Right renal pelvis (tissue), 4 donors: ENCODE data around the gene C9orf43. TPM values are rescaled to one million over a fixed set of nuclear protein-coding genes. Genes with fewer than 3 reads are reported as not detected.

Source experiments
- DNase-seq, 4 donors: peaks; one replicate each; pipeline ENCODE4 v3.0.0-alpha.2; 2013; ENCODE audit warnings: low read depth in 4 of 4, low spot score in 3 of 4, missing footprints in 1 of 4
- polyA plus RNA-seq, 4 donors: library from polyadenylated mRNA; unstranded; fragments of 120-200 nt; gene quantifications; one replicate each; pipeline ENCODE4 v1.2.1, GENCODE V29; 2013; ENCODE audit not compliant: insufficient read length in 4 of 4

C9orf43 gene
- polyA plus RNA-seq, 4 donors: 0.47 to 0.99 (median 0.81) TPM

DNA sequence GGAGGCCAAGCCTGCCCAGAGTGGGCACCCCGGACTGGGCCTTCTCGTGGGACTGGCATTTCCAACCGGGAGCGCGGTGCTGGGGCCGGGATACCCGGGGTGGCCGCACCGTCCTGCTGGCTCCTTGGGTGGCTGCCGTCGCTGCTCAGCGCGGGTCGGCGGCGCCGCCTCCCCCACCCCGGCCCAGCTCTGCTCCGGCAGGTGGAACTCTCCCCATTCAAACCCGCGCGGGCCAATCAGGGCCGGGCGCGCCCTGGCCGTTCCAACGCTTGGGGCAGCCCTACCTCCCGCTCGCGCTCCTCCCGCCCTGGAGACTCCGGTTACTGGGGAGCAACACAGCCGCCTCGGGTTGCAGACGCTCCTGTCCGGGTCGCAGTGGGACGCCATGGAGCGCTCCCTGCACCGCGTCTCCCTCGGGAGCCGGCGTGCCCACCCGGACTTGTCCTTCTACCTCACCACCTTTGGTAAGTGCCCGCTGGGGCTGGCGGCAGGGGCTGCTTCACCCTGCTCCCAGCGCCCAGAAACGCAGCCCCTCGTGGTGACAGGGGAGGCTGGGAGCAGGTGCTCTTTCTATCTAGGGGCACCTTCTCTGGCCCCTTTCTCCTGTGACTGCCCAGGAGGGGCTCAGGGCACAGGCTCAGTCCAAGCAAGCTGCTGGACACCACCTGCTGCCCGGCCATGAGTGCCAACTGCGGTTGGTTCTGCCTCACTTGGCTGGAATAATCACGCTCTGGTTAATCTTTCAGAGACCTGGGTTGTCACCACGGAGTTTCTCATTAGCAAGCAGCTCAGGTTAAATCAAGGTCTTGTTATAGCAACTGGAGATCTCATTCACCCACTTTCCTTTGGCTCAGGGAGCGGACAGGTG lies 53.1 kb downstream of the C9orf43 start, which contains the start of gene RGS3:
RGS3 (plus strand) TSS at position 310 of the 868 bp plus-strand sequence; CDS start at position 386, 76 bp downstream.
- DNase-seq: peak; percentile 35 to 64 (median 54)

DNA sequence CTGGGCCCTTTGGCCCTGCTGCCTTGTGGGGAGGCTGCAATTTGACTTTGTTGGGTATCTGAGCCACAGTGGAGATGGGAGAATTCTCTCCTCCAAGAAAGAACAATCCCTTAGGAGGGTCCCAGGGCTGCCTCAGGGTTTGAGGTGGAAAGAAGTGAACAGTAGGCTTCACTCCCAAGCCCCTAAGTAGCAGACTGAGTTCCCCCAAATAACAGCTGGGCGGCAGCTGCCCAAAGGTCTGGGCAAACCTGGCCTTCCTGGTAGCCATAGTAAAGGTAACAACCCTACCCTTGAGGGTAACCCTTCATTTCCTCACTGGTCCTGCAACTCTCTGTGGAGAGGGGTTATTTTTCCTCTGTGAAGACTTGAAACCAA lies 53.7 kb downstream of the C9orf43 start:
- no peak for DNase-seq

DNA sequence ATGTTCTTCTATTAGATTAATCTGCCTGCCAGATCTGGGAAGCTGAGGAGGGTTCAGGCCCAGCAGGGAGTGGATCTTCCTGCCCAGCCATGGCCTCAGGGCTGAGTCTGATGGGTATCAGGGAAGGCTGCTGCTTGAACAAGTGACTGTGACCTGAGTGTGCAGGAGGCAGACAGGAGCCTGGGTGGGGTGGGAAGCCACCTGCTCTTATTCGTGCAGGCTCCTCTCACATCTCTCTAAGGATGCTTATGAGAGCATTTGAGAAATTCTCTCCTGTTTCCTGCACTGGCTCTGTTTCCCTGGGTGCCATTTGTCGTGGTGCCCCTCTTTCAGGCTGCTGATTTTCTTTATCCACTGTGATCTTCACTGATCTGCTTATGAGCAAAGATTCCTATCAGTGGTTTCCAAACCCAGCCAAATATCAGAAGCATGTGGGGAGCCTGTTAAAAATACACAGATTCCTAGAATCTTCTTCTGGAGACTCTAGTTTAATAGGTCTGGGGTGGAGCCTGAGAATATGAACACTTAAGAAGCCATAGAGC lies 55.1 kb downstream of the C9orf43 start:
- no peak for DNase-seq

DNA sequence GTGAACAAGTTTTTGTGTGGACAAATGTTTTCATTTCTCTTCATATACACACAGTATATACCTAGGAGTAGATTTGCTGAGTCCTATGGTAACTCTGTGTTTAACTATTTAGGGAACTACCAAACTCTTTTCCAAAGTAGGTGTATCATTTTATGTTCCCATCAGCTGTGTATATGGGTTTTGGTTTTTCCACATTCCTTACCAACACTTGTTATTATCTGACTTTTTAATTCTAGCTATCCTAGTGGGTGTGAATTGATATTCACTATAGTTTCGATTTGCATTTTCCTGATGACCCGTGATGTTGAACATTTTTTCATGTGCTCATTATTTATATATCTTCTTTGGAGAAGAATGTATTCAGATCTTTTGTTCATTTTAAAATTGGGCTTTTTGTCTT lies 56.6 kb downstream of the C9orf43 start:
- no peak for DNase-seq

DNA sequence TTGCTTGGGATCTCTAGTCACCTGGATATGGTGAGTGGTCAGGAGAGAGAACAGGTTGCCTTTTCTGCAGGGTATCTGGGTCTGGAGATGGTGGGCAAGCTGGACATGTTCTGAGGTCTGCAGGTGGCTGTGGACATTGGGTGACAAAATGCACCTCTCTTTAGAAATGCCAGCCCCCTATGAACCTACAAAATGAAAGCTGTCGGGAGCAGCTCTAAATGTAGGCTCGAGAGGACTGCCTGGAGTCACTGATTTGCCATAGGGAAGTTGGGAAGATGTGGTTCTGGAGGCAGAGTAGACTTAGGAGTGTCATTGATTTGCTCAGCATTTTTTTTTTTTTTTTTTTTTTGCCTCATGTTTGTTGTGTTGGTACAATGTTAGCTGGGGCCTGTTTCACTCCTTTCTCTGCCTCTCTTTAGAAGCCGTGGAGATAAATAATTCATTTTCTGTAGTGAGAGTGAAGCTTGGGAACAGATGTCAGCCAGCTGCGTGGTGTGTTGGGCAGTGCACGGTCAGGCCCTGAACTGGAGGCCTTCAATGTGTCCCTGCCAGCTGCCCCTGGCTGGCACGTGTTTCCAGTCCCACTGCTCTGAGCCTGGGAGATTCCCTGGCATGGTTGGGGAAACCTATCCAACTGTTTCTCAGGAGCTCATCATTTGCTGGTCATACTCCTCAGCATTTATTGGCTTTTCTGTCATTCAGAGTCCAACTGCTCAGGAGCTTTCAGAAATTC lies 58.3 kb downstream of the C9orf43 start:
- no peak for DNase-seq

DNA sequence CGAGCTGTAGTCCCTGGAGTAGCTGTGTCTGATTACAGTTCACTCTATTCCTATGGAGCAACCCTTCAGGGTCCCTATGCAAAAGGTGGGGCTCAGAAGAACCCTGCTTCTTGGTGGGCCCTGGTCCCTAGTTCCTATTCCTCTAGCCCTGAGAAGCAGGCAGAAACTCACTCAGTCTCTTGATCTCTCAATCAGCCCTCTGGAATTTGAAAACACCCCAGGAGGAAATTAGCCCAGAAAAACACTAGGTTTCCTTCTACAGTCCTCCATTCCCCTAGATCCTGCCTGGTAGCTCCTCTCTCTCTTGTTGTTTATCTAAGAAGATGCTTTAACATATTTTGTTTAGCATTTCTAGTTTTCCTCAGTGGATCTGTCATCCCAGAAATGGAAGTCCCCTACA lies 60.6 kb downstream of the C9orf43 start:
- DNase-seq: no peak

DNA sequence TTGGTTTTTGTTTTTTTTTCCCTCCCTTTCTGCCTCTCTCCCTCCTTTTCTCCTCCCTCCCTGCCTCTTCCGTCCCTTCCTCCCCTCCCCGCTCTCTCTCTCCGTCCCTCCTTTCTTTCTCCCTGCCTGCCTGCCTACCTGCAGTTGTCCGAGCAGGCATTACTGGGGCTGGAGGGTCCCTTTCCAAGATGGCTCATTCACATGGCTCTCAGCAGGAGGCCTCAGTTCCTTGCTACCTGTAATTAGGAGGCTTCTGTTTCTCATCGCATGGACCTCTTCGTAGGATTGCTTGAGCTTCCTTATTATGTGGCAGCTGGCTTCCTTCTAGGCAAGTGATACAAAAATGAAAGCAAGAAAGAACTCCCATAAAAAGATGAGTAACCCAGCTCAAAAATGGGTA lies 61.0 kb downstream of the C9orf43 start:
- no peak for DNase-seq

DNA sequence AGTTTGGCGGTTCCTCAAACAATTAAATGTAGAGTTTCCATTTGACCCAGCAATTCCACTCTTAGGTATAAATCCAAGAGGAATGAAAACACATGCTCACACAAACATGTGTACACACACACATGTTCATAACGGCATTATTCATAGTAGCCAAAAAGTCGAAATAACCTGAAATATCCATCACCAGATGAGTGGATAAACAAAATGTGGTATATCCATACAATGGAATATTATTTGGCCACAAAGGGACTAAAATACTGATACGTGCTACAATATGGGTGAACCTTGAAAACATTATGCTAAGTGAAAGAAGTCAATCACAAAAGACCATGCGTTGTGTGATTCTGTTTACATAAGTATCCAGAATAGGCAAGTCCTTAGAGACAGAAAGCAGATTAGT lies 61.7 kb downstream of the C9orf43 start:
- no peak for DNase-seq

DNA sequence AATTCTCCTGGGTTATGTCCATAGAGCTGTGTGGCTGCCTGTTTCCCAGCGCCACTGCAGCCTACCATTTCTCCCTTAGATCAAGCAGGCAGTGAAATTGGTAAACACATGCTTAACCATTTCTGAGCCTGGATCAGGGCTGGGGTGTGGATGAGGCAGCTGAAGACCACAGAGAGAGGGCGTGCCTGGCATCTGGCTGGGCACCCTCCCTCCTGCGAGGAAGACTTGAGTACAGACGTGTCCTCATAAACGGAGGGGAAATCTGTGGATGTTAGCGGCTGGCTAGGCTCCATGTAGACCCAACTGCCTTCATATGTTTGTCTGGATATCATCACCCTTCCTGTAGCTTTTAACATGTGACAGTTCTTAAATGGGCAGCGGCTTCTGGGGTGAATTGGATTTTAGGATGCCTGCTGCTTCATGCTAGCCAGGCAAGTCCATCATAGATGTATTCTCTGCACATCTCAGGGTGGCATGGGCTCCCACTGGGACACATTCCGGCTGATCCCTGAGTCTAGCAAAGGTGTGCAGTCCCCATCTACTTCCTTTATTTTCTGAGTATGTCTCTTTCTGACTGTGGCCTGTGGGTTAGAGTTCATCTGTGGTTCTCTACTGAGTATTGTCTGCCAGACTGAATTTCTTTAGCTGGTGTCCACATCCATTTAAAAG lies 63.9 kb downstream of the C9orf43 start:
- DNase-seq: no peak

DNA sequence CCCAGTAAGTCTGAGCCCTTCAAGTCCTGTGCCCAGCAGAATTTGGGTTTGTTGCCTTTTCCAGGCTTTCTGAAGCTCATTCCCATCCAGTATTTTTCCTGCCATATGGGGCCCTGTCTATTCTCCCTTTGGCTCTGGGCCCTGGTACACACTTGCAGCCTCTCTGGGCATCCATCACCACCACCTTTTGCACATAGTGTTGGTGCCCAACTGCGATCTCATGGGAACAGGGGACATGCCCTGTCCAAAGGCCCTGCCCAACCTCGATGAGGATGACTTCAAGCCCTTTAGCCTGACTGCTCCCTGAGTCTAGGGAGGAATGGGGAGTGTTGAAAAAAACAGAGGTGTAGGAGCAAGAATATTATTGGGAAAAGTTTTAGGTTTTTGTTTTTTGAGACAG lies 64.5 kb downstream of the C9orf43 start:
- DNase-seq: no peak

DNA sequence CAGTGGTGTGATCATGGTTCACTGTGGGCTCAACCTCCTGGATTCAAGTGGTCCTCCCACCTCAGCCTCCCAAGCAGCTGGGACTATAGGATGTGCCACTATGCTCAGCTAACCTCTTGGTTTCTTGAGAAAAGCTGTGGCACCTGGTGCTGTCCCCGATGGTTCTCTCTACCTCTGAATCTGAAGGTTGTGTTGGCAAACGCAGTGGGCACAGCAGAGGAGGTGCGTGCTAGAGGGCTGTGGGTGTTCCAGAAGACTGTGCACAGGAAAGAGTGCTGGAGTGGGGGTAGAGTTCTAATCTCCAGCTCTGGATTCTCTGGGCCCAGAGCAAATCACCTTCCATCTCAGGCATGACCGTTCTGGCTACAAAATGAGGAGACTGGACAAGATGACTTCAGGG lies 65.4 kb downstream of the C9orf43 start:
- DNase-seq: no peak

DNA sequence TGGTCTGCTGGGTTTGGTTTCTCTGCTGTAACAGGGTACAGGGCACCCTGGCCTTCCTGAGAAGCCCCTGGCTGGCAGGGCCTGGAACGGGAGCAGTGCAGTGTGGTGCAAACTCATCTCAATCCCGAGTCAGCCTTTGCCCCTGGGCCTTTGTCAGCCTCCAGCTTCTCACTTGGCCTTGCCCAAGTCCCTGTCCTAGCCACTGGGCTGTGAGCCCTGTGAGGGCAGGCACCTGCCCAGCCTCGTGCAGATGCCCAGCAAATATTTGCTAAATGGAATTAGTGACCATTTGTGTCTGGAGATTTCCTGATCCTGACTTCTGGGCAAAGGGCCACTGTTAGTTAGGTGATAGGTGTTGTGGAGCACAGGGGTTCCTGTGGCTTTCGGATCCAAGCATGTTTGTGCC lies 66.0 kb downstream of the C9orf43 start:
- DNase-seq: no peak

DNA sequence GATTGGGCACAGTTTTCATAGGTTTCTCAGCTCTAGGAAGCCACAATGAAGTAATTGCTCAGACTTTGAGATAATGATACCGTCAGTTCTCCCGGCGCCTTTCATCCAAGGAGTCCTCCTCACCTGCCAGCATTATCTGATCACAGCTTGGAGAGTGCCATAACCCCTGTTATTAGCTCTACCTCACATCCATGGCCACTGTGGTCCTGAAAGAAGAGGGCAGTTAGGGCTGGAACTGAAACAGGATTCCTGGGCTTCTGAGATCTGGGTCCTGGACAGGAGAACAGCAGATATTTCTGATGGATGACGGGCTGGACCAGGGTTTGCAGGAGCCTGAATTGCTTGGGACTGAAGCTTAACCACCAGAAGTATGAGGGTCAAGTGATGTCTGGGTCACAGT lies 66.5 kb downstream of the C9orf43 start:
- no peak for DNase-seq

DNA sequence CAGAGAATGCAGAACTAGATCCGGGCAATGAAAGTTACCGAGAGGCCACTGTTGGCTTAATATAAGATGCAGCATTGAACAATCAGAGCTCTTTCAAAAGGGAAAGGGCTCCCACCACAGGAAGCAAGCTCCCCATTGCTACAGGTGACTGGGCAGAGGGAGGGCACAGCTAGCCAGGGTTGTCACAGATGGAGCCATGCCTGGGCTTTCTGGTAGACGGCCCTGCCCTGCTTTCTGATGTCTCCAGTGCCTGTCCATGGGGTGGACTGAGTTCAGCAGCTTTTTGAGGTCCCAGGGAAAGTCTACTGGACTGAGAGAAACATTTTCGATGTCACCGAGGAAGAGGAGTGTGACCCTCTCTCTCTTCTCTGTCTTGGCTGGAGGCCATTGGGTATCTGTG lies 67.1 kb downstream of the C9orf43 start:
- no peak for DNase-seq

DNA sequence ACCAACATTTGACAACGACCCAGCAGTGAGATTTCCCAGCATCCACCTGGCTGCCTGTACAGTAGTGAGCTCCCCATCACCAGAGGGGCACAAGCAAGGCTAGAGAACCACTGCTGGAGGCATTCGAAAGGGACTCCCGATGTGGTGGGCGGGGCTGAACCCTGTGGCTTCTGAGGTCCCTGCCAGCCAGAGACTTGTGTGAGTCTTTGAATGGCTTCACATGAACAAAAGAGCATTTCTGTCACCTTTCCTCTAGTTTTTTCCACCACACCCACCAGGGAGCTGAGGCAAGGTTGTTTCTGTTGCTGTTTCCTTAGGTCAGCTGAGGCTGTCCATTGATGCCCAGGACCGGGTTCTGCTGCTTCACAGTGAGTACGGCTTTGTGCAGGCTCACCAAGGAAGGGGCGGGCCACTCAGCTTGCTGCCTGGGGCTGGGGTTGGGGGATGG lies 68.7 kb downstream of the C9orf43 start:
- no peak for DNase-seq

Other genes with a start within 250 kb of the C9orf43 start
- gene FKBP15, start 189.5 kb upstream of the C9orf43 start, polyA plus RNA-seq: 10 to 100 TPM; 26.1 to 30.0 (median 29.7) TPM
- 10 to 100 TPM; 25.5 to 29.6 (median 26.6) TPM for gene SLC31A1, start 189.2 kb upstream of the C9orf43 start, polyA plus RNA-seq
- gene CDC26, start 135.2 kb upstream of the C9orf43 start, polyA plus RNA-seq: 10 to 100 TPM; 37.7 to 44.5 (median 43.4) TPM
- 10 to 100 TPM; 36.6 to 41.3 (median 38.7) TPM for gene PRPF4, start 135.1 kb upstream of the C9orf43 start, polyA plus RNA-seq
- gene RNF183, start 107.4 kb upstream of the C9orf43 start, polyA plus RNA-seq: 1 to 10 TPM; 4.9 to 7.5 (median 6.3) TPM
- gene WDR31, start 70.5 kb upstream of the C9orf43 start, polyA plus RNA-seq: 1 to 10 TPM; 6.2 to 8.4 (median 7.3) TPM
- gene BSPRY, start 61.2 kb upstream of the C9orf43 start, polyA plus RNA-seq: 10 to 100 TPM in 2 of 4 donors, 1 to 10 TPM in 2; 9.2 to 10.3 (median 9.9) TPM
- 10 to 100 TPM; 30.3 to 40.3 (median 35.5) TPM for gene HDHD3, start 33.8 kb upstream of the C9orf43 start, polyA plus RNA-seq
- gene ALAD, start 9.5 kb upstream of the C9orf43 start, polyA plus RNA-seq: 10 to 100 TPM; 41.6 to 46.7 (median 43.5) TPM
- gene POLE3, start 72 bp upstream of the C9orf43 start, polyA plus RNA-seq: 10 to 100 TPM; 65.4 to 72.9 (median 69.2) TPM
- gene RGS3, start 53.0 kb downstream of the C9orf43 start, polyA plus RNA-seq: 10 to 100 TPM; 43.4 to 49.3 (median 45.9) TPM